Stimulated activated CD4-positive, alpha-beta T cell treated with anti-CD3 and anti-CD28 coated beads, Interleukin-1b, Interleukin-23, amount 100 ng/mL, for 4 hours (primary cell): Measurements from ENCODE around the gene SNX19.

Experiments
- DNase-seq, 2 donors: peaks; one replicate each; pipeline ENCODE4 v3.0.0-alpha.2; 2020; ENCODE audit warnings: low read depth in 2 of 2

SNX19 gene

DNA sequence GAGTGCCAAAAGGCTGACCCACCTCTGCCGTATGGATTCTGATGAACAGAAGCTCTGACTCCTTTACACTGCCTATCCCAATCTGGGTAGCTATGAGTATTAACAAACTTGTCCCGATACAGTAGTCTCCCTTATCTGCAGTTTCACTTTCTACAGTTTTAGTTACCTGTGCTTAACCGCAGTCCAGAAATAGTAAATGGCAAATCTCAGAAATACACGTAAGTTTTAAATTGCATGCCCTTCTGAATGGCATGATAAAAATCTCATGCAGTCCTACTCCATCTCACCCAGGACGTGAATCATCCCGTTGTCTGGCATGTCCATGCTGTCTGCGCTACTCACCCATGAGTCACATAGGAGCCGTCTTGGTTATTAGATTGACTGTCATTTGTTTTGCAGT lies 68.8 kb downstream of the SNX19 start:
- no peak for DNase-seq

- DNase-seq: no peak
Observed at GRCh38 chr11:130846606-130847005, 69.7 kb downstream of the SNX19 start.

DNA sequence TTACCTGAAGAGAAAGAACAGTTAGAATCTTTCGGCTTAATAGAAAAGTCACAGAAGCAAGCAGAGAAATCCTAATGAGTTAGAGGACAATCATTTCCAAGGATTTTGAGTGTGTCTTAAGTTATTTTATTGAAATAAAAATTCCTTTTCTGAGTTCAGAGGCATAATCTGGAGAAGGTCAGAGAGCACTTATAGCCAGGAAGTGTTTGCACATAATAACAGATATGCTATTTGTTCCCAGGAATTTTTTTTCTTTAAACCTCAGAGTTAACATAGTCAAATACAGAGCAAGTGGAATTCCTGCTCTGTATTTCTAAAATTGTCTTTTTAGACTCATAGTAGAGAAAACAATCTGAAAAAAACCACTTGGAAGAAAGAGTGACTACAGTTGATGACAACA lies 74.3 kb downstream of the SNX19 start:
- no peak for DNase-seq

GRCh38 chr11:130840679-130841078 lies 75.6 kb downstream of the SNX19 start:
- no peak for DNase-seq

DNA sequence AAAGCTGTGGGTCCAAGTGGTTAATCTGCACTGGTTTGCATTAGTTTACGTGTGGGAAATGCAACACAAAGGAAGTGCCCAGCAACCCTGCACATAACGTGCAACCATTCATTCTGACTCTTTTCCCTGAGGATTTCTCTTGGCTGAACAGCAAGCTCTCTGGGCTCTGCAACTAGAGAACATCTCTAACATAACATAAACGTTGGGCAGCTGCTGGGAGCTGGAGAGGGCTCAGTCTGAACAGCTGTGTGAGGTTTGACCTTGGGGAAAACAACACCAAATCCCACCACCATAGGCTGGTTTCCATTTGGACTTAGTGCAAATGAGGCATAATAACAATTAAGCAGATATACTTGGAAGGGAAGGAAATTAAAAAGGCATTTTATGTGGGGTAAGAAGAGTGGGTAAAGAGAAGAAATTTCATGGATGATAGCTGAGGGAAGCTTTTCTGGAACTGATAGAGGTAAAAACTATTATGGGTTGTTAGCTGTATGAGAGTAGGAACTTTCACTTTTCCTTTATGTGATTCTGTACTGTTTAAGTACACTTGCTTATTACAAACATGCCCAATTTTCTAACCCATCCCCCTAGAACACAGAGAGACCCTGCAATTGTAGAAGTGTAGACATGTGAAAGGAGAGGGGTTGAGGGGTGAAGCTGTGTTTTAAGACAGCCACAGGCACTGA lies 76.2 kb downstream of the SNX19 start:
- no peak for DNase-seq

DNA sequence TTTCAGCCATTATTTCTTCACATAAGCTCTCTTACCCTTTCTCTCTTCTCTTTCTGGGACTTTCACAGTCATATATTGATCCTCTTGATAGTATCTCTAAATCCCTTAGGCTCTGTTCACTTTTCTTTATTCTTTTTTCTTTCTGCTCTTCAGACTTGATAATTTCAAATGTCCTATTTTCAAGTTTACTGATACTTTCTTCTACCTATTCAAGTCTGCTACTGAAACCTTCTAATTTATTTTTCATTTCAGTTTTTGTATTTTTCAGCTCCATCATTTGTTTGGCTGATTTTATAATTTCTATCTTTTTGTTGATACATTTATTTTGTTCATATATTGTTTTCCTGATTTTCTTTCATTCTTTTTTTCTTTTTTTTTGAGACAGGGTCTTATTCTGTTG lies 79.1 kb downstream of the SNX19 start:
- DNase-seq: no peak

DNA sequence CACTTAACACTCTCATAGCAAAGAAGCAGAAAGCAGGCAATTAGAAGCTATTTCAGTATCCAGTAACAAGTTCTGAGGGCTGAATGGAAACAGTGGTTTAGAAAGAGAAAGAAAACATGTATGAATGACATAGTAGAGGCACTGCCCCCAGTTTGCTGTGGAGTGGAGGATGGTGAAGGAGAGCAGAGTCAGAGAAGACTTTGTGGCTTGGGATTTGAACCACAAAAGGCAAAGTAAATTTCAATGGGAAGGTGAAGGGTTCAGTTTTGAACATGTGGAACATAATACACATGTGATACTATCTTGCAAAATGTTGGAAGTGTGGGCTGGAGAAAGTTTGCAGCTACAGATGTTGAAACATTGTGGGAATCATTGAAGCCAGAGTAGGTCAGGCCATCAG lies 81.4 kb downstream of the SNX19 start:
- DNase-seq: no peak

- DNase-seq: no peak
Observed at GRCh38 chr11:130832566-130833425, 83.5 kb downstream of the SNX19 start.

DNA sequence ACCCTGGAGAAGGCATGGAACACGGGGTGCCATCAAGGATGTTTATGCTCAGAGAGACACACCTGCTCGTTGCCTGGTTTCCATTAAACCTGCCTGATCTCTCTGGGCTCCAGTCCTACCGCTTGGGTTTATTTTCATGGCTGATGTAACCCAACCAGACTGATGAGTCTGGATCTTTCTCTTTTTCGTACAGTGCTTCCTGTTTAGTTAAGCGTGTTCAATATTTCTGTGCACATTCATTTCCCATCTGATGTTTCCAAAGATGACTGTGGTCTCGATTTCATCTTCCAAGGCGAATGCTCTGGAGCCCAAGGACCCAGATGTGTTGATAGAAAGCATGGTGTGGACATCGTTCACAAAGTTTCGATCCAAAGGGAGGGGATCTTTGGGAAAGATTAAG lies 84.3 kb downstream of the SNX19 start:
- DNase-seq: no peak

- no peak for DNase-seq
Observed at GRCh38 chr11:130831506-130831905, 84.8 kb downstream of the SNX19 start.

DNA sequence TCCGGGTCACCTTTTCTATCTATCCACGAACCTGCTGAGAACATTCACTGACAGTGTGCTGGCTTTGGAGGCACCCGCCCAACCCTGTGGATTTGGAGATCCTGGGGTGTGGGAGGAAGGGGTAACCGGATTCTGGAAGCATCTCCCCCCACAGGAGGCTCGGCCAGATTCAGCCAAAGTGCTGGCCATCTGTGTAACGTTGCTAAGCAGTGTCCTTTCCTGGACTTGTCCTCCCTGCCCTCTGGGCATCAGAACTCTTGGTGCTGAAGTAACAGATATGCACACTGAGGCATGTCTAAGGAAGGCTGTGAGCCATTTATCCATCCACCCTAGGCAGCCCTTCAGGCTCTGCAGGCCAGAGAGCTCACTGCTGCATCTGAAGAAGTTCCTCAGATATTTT lies 85.7 kb downstream of the SNX19 start:
- DNase-seq: no peak

DNA sequence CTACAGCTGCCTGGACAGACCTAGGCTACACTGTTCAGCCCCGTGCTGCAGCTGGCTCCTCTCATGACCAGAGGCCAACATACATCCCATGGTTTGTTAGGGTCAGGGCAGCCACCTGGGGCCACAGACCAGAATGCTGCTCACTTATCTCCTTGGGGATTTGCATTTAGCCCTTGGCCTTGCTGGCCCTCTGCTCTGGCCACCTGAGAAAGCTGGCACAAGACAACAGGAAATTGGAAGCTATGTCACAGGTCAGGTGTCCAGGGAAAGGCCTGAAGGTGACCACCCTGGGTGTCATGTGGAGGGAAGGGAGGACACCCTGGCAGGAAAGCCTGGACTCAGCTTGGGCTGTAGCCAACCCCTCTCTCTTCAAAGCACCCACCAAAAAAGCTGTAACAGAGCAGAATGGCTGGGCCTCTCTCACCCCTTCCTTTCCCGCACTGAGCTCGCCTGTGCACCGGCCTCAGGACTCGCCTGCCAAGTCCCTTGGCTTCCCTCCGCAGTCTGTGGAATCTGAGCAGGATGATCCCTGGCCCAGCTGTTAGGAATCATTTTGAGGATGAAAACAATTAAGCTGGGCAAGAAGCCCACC lies 86.3 kb downstream of the SNX19 start:
- no peak for DNase-seq

GRCh38 chr11:130828741-130829140 lies 87.5 kb downstream of the SNX19 start:
- no peak for DNase-seq

GRCh38 chr11:130827451-130828377 lies 88.6 kb downstream of the SNX19 start:
- DNase-seq: no peak

DNA sequence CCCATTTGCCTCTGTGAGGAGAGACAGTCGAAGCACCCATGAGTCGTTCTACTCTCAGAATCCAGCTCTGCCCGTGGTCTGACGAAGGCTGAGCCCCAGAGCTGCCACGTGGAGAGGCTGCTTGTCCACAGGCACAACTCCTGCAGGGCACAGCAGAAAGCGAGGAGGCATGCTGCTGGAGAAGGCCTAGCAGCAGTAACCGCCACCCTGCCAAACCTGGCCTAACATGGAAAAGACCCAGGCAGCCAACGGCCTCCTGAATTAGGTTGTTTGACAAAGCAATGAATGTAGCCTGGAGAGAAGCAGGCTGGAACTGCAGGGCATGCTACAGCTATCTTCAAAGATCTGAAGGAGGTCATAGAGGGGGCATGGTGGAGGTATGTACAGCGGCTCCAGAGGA lies 89.7 kb downstream of the SNX19 start:
- no peak for DNase-seq

GRCh38 chr11:130825983-130826382 lies 90.3 kb downstream of the SNX19 start:
- DNase-seq: no peak

DNA sequence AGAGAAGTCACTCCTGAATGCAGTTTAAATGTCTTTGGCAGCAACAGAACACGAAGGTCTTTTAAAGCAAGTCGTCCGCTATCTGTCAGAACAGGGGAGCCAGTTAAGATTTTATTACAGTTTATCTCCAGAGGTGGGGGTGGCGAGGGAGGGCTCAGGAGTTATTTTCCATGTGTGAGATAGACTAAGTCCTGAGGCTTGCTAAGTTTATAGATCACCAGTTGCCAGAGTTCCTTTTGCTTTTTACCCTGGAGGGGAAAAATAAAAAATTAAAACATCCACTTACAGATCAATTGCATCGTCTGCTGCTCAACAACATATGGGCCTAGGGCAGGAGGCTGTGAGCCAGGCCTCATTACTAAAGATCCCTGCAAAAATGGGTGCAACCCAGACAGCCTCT lies 90.7 kb downstream of the SNX19 start:
- no peak for DNase-seq
